C4-2B (cell line): ENCODE measurements around the gene GPR25.
A peak's percentile ranks its signal among the peaks of the same experiment; 100 is the strongest.

Experiments used
- H3K27ac ChIP-seq: fragments of 450-650 bp; 2 replicates; pipeline ENCODE4 v1.5.1; 2017
- CTCF ChIP-seq: fragments of 450-650 bp; conservative IDR thresholded peaks from 2 replicates; pipeline ENCODE4 v1.5.1; 2017; ENCODE audit warnings: mild to moderate bottlenecking
- ZFX ChIP-seq: fragments of 450-650 bp; IDR thresholded peaks from 2 replicates; pipeline ENCODE4 v1.6.1; 2017

The GPR25 gene

GRCh38 chr1:200886594-200886993, 13.8 kb downstream of the GPR25 start:
- no peak overlapping the region for H3K27ac ChIP-seq
- no peak for TF ChIP-seq ZFX
- no peak for TF ChIP-seq CTCF

- no peak overlapping the region for H3K27ac ChIP-seq
- TF ChIP-seq CTCF (no peak), ZFX (no peak)
Observed at GRCh38 chr1:200887036-200887435, 14.3 kb downstream of the GPR25 start.

- no peak overlapping the region for H3K27ac ChIP-seq
- TF ChIP-seq ZFX, result no peak
- no peak for TF ChIP-seq CTCF
Observed at GRCh38 chr1:200887772-200888348, 15.1 kb downstream of the GPR25 start.

GRCh38 chr1:200888349-200888838, 15.6 kb downstream of the GPR25 start:
- TF ChIP-seq ZFX, result no peak
- no peak for TF ChIP-seq CTCF
- no peak overlapping the region for H3K27ac ChIP-seq

GRCh38 chr1:200889571-200889970, 16.8 kb downstream of the GPR25 start:
- H3K27ac ChIP-seq, result no peak overlapping the region
- TF ChIP-seq ZFX (no peak), CTCF (no peak)

- no peak overlapping the region for H3K27ac ChIP-seq
- TF ChIP-seq CTCF (no peak), ZFX (no peak)
Observed at GRCh38 chr1:200890027-200890426, 17.2 kb downstream of the GPR25 start.

- TF ChIP-seq ZFX (no peak), CTCF (peak; percentile 75)
- peak overlapping the region; percentile 51 for H3K27ac ChIP-seq
Observed at GRCh38 chr1:200890818-200891773, 18.3 kb downstream of the GPR25 start.
